Activated CD8-positive, alpha-beta memory T cell treated with anti-CD3 and anti-CD28 coated beads for 4 hours (primary cell): ENCODE measurements around the gene SLC12A7.
"Not testable (repeated sequence)": the region's sequence is repeated elsewhere in the genome, so short reads cannot be mapped to it uniquely, and the experiment has no call there.

Experiments
- DNase-seq, 2 donors: peaks; one replicate each; pipeline ENCODE4 v3.0.0-alpha.2; 2020; ENCODE audit warnings: low read depth in 2 of 2

SLC12A7 gene

DNA sequence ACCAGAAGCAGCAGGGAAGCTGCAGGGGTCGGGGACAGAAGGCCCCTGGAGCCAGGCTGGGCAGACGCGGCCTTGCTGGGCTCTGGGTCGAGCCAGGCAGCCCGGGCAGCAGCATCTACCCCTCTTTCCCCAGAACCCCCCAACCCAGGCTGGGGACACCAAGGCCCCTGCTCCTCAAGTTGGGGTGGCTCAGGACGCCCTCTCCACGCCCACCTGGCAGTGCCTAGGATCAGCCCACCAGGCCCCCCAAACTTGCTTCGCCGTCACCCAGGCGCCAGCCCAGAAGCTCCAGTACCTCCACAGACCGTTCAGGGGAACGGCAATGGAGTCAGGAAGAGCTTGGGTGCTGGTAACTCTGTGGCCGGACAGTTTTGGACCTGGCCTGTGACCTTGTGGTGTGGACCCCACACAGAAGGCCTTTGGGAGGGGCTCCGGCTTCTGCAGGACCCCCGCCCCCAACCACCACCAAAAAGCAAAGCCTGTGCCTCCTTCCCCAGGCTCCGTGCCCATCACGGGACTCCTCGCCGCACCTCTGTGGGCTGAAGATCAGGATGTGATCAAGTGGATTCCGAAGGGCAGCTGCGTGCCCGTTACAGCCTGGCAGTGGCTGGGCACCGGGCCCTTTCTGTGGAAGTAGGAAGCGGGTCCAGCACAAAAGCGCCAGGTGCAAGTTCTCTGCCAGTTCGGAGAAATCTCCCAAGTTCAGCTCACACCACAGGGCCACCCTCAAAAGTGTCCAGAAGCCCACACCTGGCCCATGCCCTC is 2.1 kb downstream of the SLC12A7 start:
- DNase-seq = no peak

GRCh38 chr5:1108865-1109174 is 3.0 kb downstream of the SLC12A7 start:
- DNase-seq = no peak

DNA sequence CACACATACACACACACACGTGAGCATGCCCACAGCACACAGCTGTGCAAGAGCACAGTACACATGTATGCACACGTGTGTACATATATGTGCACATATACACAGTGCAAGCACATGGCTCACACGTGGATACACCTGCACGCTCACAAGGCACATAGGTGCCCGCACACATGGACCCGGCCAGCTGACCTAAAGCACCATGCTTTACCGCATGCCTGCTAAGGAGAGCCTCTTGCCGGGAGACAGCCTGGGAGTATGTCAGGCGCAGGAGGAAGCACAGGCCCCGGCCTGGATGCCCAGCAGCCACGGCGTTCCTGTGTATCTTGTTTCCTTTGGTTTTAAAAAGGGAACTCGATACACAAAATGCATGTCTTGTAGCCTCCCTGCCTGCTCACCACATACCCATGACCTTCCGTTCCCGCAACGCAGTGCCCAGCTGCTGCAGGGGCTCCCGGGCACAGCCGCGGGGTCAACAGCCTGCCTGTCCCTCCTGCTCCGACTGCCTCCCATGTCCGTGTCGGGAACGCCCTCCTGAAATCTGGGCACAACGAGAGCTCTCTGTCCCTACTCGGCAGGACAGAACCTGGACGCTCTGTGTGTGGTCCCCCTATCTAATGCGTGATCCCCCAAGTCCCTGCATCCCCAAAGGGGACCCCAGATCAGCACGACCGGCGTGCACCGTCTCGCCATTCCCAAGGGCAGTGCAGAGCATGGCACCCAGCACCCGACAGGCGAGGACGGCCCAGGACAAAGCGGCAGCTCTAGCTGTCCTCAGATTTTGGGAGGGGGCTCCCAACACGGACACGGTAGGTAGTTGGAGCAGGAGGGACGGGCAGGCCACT is 3.6 kb downstream of the SLC12A7 start:
- DNase-seq = no peak

GRCh38 chr5:1107167-1108022 is 4.5 kb downstream of the SLC12A7 start:
- DNase-seq = no peak

- peak; percentile 27 to 30 for DNase-seq
Observed at GRCh38 chr5:1106385-1107166, 5.3 kb downstream of the SLC12A7 start.

DNA sequence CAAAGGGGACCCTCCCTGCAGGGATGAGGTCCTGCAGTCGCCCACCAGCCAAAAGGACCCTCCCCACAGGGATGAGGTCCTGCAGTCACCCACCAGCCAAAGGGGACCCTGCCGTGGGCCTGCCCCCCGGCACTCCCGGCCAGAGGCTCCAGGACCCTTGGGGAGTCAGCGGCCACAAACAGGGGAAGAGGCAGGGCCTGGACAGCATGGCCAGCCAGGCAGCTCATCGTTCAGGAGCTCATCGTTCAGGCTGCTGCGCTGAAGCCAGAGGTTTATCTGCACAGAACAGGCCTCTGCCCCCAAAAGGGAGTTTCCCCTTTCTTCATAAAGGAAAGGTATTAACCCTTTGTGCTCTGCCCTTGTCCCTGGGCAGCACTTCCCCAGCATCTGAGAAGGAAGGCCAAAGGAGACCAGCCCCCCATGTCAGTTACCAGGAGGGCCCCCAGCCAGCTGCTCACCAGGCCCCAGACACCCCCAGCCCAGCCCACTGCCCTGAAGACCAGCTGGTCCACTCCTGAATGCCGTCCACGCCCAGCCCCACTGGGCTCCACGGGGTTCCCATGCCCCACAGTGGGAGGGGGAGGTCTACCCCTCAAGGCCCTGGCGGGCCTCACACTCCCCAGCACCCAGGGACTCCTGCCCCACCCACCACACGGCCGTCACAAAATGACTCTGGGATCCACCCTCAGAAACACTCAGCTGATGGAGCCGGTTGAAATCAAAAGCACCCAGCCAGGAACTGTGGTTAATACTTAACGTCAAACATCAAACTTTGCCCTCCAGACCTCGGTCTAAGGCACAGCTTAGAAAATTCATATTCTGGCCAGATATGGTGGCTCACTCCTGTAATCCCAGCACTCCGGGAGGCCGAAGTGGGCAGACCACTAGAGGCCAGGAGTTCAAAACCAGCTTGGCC is 6.3 kb downstream of the SLC12A7 start:
- DNase-seq = no peak

DNA sequence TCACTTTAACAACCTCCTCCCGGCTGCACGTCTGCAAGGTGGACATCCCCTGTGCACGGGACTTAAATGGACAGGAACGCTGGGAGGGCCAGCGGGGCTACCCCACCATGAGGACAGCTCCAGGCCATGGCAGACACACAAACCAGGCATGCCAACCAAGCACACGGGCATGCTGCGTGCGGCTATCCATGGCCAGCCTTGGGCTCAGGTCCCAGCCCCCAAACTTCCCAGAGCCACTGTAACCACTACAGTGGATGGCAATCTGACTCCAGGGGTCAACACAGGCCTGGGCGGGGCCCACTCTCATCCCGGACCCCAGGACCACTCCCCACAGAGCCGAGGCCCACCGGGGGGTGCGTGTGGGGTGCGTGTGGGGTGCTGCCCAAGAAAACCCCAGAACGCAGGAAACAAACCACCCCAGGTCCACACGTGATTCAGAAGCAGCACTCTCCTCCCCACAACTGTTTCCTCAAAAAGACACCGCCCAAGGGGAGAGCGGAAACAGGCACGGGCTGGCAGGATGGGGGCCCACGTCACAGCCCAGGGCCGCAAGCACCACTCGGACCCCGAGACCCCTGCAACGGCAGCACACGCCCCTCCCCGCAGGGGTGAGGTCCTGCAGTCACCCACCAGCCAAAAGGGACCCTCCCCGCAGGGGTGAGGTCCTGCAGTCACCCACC is 7.4 kb downstream of the SLC12A7 start:
- no peak for DNase-seq

DNA sequence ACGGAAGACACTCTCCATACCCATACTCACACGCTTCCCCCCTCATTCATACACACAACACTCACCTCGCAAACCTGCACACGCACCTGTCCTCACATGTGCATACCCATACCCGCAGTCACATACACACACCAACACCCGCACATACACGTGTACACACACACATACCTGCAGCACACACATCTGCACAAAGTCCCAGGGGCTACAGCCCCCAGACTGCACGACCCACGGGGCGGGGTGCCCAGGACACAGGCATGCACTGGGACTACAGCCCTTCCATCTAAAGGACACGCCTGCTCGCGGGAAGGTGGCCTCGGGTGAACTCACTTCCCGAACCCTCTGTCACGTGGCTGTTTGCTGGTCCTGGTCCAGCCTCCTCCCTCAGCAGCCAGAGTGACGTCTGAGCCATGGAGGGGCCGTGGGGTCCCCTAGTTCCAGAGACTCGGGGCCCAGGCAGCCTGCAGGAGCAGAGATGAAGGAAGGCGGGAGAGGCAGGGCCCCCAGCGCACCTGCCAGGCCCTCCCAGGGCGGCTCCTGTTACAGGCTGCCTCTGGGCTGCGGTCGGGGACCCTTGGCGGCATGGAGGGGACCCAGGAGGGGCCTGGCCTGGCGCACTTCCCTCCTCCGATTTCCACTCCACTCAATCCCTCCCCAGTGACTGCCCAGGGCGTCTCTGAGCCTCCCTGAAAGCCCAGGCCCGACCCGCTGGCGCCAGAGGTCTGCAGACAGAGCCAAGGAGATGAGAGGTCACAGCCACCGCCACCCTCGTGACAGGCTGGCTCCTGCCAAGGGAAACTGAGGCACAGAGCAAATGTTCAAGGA is 8.1 kb downstream of the SLC12A7 start:
- no peak for DNase-seq

DNA sequence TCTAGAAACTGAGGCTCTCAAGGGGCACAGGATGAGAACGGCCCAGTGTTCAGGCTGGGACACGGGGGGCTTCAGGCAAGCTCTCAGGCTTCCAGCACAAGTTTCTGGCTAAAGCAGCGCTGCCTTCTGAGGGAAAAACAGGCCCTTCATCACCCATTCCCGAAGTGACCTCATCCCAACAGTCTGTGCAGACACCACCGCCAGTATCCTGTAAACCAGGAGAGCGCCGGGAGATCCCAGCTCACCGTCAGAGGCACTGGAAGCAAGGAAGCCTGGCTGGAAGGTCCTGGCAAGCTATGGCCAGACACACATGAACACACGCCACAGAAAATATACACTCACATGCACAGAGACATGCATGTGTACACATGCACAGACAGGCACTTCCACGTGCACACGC is 8.8 kb downstream of the SLC12A7 start:
- no peak for DNase-seq

DNA sequence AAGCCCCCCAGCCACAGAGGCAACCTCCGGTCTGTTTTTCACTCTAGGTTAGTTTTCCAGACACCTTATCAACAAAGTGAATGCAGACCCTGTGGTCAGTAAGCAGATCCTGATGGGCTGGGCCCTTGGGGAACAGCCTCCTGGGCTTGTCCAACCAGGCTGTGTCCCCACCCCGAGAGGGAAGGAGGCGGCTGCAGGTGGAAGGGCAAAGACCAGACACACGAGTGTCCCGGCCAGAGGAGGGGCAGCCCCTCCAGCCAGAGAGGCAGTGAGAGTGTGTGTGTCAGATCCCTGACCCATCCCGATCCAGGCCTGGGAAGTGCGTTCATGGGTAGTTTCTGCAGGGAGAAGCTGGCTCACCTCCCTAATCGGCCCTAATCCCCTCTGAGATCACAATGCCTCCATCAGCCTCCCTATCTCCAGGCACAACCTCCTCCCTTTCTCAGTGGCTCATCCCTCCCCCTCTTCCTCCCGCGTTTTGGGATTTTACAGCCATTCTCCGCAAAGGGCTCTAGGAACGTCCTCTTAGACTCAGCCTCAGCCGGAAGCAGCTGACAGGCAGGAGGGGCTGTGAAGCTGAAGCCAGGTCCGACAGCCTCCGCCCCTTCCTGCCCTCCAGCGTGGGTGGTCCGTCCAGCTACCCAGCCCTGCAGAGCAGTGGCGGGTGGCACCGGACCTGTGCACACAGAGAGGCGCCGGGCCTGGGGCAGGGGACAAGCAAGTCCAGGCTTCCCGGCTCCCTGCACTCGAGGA is 9.7 kb downstream of the SLC12A7 start:
- no peak for DNase-seq

DNA sequence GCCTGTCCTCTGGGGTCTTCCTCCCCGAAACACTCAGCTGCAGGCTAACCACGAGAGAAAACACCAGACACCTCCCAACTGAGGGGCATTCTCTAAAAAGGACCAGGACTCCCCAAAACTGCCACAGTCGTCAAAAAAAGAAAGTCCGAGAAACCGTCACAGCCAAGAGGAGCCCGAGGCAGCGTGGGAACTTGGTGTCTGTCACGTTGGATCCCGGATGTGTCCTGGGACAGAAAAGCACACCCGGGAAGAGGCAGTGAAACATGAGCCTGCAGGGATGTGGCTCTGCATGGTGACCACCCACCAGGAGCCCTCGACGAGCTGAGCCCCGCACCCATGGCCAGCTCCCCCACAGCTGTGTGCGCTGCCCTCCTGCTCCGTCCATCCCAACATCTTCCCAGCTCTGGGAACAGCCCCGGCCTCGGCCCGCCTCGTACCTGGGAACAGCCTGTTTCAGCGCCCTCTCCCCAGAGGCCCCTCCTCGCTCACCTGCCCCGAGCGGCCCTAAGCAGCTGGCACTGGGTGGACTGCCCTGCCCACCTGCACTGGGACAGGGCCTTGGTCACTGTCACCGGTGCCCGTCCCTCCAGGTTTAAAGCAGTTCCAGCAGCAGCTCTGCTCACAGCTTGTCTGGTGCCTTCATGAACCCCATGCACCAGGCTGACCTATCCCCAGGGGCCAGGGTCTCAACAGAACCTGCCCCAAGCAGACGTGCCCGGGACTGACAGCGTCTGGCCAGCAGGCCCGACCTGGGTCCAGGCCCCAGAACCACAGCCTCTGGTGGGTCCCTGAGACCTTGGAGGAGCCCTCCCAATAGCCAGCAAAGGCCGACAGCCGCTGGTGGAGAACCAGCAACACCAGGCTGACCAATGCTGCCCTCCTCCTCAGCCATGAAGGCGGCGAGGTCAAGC is 10.9 kb downstream of the SLC12A7 start:
- no peak for DNase-seq

- no peak for DNase-seq
Observed at GRCh38 chr5:1099926-1100663, 11.8 kb downstream of the SLC12A7 start.

DNA sequence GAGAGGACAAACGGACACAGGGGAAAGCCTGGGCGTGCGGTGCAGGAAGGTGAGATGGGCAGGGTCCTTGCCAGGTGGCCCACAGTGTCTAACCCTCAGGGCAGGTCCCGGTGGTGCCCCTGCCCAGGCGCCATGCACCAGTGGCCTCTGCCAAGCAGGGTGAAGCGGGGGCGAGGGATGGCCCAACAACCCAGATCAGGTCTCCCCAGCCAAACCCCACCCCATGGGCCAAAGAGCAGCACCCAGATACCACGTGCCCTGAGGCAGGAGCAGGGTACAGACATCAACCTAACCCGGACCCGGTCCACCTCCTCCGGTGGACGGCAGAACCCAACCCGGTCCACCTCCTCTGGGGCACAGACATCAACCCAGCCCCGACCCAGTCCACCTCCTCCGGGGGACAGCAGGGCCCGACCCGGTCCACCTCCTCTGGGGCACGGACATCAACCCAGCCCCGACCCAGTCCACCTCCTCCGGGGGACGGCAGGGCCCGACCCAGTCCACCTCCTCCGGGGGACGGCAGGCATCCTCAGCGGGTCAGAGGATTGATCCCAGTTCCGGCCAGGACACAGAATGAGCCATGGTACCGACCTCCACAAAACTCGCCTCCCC is 12.8 kb downstream of the SLC12A7 start:
- no peak for DNase-seq

GRCh38 chr5:1097988-1098385 is 13.9 kb downstream of the SLC12A7 start:
- not testable (repeated sequence) for DNase-seq

DNA sequence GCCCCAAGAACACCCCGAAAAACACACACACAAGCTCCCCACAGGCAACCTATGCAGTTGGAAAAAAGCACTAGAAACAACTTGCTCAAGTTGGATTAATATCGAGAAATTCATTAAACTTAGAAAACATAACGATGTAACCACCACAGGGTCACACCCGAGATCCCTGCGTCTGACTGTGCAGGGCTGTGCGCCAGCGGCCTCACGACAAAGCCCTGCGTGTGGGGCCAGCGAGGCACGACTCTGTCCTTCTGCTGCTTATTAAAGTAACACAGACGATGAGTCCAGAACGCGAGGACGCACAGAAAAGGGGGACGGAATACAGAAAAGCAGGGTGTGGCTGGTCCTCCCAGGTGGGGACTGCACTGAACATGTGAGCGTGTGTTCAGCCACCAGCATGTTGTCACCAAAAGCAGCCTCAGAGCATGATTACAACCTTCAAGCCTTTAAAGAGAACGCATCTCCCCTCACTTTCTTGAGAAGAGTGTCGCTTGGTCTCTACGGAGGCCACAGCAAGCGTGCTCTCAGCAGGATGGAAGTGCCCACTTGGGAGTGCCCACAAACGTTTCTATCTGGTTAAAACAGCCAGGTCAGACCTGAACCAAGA is 14.4 kb downstream of the SLC12A7 start:
- DNase-seq = no peak

DNA sequence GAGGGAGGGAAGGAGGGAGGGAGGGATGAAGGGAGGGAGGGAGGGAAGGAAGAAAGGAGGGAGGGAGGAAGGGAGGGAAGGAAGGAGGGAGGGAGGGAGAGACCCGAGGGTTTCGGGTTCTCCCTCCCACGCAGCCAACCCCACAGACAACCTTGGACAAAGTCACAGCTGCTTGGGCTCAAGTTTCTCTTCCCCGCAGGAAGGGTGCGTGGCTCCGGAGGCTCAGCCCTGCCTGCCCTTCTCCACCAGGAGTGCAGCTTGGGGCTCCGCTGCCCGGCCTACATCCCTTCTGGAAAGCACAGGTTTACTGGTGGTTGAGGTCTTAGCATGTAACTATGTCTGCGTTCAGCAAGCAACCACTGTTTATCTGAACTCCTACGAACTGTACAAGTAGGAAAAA is 15.0 kb downstream of the SLC12A7 start:
- DNase-seq = no peak
